Activated CD8-positive, alpha-beta memory T cell treated with anti-CD3 and anti-CD28 coated beads, Interleukin-2, amount 50 U/mL, for 24 hours (primary cell): ENCODE results near the gene HUWE1.
"Not testable (repeated sequence)": the region's sequence is repeated elsewhere in the genome, so short reads cannot be mapped to it uniquely, and the experiment has no call there.

Source experiments
- DNase-seq: peaks from one replicate; pipeline ENCODE4 v3.0.0-alpha.2; 2020; ENCODE audit errors: extremely low read depth

Gene HUWE1

DNA sequence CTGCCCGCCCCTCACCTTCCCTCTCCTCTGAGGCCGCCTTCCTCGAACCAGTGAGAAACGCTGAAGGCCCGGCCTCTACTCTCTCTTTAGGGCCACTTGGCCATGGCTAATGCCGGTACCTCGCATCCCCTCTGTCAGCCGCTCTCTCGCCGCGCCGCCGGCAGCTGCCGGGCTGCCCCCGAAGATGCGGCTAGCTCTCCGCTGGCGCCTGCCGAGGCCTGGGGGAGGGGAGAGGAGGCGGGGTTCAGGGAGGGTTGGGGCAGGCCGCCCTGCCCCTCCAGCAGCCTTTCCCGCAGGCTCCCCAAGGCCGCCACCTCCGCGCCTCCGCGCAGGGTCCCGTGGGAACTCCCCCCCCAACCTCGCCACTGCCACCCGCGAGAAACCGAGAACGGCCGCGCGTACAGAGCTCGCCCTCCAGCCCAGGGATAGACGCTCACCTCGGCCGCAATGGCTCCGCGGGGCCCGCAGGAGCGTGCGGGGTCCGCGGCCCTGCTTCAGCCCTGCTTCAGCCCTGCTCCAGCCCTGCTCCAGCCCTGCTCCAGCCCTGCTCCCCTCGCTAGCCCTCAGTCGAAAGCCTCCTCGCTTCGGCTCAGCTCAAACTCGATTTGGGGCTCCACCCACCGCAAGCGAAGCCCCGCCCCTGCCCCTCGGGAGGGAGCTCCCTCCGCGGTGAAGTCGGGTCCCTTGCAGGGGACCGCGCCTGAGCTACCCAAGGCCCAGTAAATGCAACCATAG, at the start of gene HUWE1:
TSS of gene HUWE1 (minus strand) at position 569 of the 735 bp plus-strand sequence. CDS start 32,612 bp downstream, outside the sequence.
- peak; percentile 66 for DNase-seq

- DNase-seq, result no peak
These were observed 46.3 kb upstream of the HUWE1 start for GRCh38 chrX:53732797-53733196.

DNA sequence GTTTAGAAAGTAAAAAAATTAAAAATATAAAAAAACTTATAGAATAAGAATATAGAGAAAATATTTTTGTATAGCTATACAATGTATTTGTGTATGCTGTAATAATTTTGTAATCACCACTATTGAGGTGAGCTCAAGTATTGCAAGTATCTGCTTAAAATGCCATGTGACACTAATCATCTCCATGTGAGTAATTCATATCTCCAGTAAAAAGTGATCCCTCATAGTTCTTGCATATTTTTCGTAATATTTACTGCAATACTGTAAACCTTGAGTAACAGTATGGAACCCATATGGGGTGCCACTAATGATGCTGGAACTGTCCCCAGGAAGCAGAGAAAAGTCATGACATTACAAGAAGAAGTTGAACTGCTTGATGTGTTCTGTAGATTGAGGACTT, 43.2 kb upstream of the HUWE1 start:
- no peak for DNase-seq

DNA sequence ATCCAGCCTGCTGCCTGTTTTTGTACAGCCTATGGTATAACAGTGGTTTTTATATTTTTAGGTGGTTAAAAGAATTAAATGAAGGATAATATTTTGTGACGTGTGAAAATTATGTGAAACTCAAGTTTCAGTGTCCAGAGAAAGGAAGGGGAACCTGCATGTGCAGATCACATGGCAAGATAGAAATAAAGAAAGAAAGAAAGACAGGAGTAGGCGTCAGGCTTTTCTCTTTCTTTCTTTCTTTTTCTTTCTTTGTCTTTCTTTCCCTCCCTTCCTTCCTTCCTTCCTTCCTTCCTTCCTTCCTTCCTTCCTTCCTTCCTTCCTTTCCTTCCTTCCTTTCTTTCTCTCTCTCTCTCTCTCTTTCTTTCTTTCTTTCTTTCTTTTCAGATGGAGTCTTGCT, 42.0 kb upstream of the HUWE1 start:
- no peak for DNase-seq

DNA sequence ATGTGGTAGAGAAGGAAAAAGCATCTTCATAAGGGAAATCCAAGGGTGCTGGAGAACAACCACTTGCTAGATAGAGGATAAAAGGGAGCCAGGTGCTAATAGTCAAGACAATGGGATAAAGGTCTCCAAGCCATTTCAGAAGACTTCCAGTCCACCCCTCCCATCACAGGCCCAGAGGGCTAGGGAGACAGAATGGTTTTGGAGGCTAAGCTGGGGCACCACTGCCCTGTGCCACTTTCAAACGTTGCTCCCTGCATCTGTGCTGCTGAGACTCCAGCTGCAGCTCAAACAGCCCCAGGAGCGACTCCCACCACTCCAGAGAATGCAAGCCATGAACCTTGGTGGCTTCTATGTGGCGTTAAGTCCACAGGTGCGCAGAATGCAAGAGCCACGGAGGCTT, 38.4 kb upstream of the HUWE1 start:
- DNase-seq, result no peak

DNA sequence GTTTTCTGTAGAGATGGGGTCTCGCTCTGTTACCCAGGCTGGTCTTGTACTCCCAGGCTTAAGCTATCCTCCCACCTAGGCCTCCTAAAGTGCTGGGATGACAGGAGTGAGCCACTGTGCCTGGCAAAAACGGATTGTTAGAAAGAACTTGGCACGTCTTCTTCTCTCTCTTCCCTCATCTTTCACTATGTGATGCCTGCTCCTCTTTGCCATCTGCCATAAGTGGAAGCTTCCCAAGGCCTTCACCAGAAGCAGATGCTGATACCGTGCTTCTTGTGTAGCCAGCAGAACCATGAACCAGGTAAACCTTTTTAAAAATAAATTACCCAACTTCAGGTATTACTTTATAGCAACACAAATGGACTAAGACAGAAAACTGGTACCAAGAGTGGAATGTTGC, 36.9 kb upstream of the HUWE1 start:
- no peak for DNase-seq

GRCh38 chrX:53721610-53722009, 35.1 kb upstream of the HUWE1 start:
- DNase-seq, result not testable (repeated sequence)

- not testable (repeated sequence) for DNase-seq
These were observed 33.1 kb upstream of the HUWE1 start for GRCh38 chrX:53719666-53720065.

DNA sequence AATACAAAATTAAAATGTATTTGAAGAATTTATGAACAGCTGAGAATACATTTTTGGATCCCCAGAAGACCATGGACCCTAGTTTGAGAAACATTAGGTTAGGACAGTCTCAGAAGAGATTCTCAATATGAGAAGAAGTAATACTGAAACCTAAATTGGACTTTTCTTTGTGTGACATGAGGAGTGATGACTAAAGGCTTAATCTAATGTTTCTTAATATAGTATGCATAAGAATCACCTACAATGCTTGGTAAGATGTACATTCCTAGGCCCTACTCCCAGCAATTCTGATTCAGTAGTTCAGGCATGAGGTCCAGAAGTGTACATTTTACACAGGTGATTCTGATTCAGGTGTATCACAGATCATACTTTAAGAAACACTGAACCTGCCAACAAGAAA, 31.6 kb upstream of the HUWE1 start:
- DNase-seq, result no peak

DNA sequence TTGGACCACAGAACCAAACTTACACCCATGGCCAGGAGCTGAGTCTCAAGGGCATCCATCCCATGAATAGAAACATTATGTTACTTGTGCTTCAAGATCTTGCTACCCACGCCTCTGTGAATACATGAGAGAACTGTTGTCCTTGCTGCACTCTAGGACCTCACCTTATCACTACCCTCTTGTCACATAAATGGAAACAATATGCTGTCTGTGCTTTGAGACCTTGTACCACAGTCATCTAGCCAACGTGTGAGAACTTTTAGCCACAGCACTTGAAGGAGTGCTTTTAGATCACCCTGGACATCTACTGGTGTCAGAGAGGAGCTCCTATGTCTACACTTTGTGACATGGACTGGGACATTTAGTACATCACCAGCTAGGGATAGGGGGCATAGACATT, 30.7 kb upstream of the HUWE1 start:
- no peak for DNase-seq

DNA sequence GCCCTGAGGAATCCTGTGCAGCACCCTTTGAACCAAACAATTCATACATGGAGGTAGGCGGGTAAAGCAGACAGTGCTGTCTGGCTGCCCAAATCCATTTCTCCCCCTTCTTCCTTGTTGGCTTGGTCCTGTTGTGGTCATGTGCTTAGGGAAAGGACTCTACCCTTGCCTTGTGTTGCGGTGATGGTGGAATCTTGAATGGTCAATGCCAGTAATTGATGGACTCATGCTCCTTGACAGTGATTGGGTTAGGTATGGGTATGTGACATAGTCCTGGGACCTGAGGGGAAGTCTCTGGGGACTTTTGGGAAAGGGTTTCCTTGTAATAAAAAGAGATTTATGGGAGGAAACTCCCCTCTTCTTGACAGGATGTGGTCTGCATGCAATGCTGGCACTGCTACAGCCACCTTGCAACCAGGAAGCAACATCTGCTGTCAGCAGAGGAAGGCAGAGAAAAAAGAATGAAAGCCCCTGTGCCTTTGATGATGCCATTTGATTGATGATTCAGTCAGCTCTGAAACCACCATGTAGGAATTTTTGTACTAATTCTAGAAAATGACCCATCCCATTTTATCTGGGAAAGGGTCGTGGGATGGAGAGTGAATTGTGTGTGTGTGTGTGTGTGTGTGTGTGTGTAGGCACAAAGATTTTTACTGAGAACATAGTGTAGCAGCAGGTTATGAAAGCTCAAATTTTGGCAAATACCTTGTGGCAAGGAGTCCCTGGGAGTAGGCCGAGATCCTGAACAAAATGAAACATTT, 30.0 kb upstream of the HUWE1 start:
- no peak for DNase-seq

- DNase-seq, result no peak
These were observed 28.9 kb upstream of the HUWE1 start for GRCh38 chrX:53715346-53715924.

DNA sequence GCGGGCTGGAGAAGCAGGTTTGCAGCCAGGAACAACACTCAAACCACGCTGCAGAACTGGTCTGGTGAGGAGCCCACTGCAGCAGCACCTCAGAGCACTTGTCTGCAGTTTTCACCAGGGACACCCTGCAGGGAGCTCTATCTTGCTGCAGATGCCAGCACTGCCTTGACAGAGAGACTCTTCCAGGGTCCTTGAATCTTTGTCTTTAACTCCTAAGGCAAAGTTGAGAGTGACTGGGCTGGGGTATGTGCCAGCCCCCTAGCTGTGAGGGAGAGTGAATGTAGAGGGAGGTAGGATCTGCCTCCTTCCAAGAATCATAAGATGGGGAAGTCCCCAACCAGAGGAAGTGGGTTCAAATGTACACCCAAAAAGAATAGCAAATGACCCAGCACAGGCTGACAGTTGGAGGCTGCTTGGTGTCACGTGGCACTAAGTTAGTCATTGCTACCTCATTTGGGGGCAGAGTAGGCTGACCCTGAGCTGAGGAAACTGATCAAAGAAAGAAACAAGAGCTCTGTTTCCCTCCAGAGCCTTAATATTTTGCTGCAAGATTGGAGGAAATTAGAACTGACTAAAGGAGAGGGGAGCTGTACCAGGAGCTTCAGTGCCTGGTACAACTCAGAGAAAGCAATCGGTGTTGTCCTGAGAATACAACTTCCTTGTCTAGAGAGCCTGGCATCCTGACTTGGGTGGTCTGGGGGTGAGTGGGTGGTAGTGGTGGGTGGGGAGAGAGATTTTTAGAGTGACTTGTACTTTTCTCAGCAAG, 28.2 kb upstream of the HUWE1 start:
- no peak for DNase-seq

DNA sequence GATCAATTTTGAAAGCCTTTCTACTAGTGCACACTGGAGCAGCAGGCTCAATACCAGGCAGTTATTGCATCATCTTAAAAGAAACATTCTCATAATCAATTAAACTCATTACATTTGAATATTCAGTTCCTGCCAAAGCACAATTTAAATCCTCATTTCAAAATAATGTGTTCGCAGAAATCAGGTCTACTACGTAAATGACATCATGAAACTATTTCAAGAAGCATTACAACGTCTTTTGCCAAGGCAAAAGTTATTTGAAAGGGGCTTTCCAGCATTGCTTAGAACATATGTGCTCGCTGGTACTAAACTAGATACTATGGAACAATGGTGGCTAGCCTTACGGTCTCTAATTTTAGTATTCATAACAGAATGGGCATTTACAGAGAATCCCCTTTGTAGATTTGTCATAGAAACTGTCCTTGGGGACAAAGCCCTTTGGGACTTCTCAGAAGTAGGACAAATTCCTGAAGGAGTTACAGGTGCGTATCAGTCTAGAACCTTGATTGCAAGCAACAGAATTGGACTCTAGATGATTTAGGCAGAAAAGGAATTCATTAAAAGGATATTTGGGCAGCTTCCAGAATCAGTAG, 27.6 kb upstream of the HUWE1 start:
- DNase-seq, result no peak

DNA sequence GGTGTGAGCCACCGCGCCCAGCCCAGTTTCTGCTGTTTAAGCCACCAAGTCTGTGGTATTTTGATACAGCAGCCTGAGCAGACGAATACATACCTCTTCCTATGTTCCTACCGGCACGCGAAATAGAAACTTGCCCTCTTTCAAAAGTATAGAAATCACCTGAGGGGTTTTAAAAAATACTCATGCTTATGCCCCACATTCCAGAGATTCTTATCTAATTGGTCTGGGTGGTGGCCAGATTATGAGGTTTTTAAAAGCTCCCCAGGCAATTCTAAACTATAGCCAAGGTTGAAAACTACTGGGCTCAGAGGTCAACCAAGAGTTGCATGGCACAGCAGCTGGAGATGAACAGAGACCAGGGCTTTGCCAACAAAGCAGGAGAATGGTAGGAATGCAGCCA, 24.9 kb upstream of the HUWE1 start:
- no peak for DNase-seq

DNA sequence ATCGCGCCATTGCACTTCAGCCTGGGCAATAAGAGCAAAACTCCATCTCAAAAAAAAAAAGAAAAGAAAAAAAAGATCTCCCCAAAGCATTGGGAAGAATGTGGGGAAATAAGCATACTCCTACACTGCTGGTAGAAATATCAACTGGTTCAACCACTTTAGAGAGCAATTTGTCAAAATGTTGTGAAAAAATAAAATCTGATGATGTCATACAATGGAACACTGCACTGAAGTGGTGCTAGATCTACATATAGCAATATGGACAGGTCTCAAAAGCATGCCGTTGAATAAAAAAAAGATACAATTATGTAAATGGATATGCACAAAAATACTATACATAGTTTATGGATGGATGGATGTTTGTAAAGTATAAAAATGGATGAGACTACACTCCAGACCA, 18.3 kb upstream of the HUWE1 start:
- no peak for DNase-seq

DNA sequence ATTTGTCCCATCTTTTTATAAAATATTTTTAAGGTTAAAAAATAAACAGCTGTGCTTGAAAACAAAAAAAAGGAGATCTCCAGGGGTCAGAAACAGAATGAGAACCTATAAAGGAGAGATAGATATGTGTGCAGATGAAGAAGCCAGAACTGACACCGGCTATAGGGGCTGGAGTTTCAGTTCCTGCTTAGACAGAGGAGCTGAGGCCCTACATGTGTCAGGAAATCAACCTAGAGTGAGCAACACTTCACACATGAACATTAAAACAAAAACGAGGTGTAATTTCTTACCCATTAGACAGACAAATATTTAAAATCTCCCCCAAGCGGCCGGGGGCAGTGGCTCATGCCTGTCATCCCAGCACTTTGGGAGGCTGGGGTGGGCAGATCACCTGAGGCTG, 17.8 kb upstream of the HUWE1 start:
- DNase-seq, result no peak

- DNase-seq, result no peak
These were observed 9.5 kb upstream of the HUWE1 start for GRCh38 chrX:53695946-53696549.

DNA sequence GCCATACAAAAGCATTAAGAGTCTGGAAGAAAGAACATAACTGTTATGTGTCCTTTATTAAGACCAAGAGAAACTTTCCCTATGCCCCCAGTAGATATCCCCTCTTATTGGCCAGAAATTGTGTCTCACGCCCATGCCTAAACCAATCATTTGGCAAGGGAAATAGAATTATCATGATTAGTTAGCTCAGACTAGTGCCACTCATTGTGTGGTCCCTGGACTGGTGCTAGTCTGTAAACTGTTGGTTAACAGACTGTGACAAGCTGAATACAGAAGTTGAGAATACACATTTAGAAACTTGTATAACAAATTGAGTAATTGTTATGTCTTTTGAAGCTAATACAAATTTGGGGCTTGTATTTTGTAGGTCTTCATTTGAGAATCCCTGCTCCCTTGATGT, 8.1 kb upstream of the HUWE1 start:
- DNase-seq, result no peak

DNA sequence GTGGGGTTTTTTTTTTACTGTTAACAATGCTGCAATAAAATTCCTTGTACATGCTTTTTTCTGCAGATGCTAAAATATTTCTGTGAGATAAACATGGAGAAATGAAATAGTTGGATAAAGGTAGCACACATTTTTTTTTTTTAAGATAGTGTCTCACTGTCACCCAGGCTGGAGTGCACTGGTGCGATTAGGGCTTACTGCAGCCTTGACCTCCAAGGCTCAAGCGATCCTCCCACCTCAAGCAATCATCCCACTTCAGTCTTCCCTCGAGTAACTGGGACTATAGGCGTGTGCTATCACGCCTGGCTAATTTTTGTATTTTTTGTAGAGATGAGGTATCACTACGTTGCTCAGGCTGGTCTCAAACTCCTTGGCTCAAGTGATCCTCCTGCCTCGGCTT, 1.8 kb upstream of the HUWE1 start:
- no peak for DNase-seq

DNA sequence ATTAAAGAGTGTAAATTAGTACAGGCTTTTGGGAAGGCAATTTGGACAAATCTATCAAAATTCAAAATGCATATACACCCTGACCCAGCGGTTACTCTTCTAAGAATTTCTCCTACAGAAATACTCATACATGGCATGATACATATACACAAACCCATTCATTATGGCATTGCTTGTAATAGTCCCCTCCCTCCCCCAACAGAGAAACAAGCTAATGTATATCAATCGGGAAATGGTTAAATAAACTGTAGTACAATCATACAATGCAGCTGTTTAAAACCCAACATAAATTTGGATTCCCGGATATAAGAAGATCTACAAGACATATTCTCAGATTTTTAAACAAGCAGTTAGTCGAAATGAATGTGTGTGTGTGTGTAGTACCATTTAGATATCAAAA, 808 bp downstream of the HUWE1 start:
- DNase-seq, result no peak
